MM.1S (cell line): Measurements from ENCODE around the gene LYPD1.

Experiments used
- EZH2 ChIP-seq: fragments of 300-600 bp; sonication (generic); optimal IDR thresholded peaks from 2 replicates; pipeline ENCODE3; 2017; ENCODE audit warnings: low read depth, mild to moderate bottlenecking, antibody characterized with exemption, low read length, mixed read lengths
- TF ChIP-seq, protein P1 (sequence below): fragments of 300-600 bp; sonication (generic); IDR thresholded peaks from 2 replicates; pipeline ENCODE4 v1.5.1; 2016; ENCODE audit warnings: antibody characterized with exemption, low read length, mixed read lengths

DNA sequence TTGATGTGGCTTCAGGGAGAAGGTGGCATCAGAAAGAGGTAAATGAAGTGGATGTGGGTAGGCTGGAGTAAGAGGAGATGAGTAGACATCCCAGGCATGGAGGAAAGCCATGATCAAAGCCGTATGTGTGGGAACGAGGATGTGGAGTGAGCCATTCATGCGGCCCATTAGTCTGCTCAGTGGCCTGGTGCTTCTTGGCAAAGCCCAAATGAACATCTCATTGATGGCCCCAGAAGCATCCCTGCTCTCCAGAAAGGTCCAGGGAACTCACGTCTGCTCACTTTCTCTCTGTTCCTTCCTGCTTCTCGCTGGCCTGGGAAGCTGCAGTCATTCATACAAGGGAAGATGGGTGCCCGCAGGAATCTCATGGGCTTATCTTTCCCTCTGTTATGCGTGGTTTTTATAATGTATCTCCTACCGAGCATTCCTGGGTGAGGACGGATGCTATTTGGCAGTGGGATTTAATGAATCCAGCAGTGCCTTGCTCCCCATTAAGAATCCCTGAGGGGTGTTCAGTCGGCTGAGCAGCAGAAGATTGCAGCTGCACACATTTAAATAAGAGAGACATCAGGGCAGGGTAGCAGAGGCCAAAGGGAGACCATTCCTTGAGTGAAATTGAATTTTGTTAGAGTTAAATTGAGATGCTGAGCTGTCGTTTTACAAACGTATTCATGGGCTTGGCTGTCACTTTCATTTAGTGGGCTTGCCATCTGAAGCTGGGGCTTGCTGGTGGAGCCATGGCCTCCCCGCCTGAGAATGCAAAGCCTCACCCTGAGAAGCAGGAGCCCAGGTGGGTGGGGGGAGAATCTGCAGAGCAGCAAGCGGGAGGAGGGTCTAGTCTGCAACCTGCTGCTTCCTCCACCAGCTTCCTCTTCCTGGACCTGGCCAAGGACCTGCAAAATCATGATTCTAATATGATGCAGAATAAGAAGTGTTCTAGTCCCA, 64.5 kb downstream of the LYPD1 start:
- TF ChIP-seq, protein P1, sequence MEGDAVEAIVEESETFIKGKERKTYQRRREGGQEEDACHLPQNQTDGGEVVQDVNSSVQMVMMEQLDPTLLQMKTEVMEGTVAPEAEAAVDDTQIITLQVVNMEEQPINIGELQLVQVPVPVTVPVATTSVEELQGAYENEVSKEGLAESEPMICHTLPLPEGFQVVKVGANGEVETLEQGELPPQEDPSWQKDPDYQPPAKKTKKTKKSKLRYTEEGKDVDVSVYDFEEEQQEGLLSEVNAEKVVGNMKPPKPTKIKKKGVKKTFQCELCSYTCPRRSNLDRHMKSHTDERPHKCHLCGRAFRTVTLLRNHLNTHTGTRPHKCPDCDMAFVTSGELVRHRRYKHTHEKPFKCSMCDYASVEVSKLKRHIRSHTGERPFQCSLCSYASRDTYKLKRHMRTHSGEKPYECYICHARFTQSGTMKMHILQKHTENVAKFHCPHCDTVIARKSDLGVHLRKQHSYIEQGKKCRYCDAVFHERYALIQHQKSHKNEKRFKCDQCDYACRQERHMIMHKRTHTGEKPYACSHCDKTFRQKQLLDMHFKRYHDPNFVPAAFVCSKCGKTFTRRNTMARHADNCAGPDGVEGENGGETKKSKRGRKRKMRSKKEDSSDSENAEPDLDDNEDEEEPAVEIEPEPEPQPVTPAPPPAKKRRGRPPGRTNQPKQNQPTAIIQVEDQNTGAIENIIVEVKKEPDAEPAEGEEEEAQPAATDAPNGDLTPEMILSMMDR, result no peak
- no peak for TF ChIP-seq EZH2
